Measurements from ENCODE around the gene HRH2. TPM values are rescaled to one million over a fixed set of nuclear protein-coding genes. Genes with fewer than 3 reads are reported as not detected.

The HRH2 gene
- polyA plus RNA-seq, 1 donor (not counting 4 experiments of a cell fraction or from before 2014, with no cell fraction given) = not detected

- FAIRE-seq (no peak), DNase-seq (ENCODE audit: low read depth, low spot score) (no peak)
- Histone ChIP-seq H2AFZ (ENCODE audit: control insufficient read depth, low read length) (no peak overlapping the region), H3K9ac (ENCODE audit: control insufficient read depth, extremely low read depth, insufficient read depth, low read length) (no peak overlapping the region), H3K36me3 (ENCODE audit: control insufficient read depth in 2 of 2, extremely low read depth in 1 of 2, insufficient read depth in 2 of 2, low read length in 2 of 2) (no peaks in the 10 kb centered on the region), H3K4me3 (ENCODE audit: control insufficient read depth in 2 of 3, extremely low read depth in 1 of 3, insufficient read depth in 2 of 3, low read depth in 1 of 3, low read length in 3 of 3) (no peak overlapping the region), H3K27ac (ENCODE audit: control insufficient read depth, insufficient read depth, low read length) (no peak overlapping the region), H3K4me2 (ENCODE audit: control insufficient read depth, extremely low read depth, insufficient read depth, low read depth, low read length) (no peak overlapping the region), H3K27me3 (ENCODE audit: control insufficient read depth, extremely low read depth, insufficient read depth, low read length) (no peaks in the 10 kb centered on the region), H3K9me3 (ENCODE audit: control insufficient read depth, low read depth, low read length) (no peaks in the 10 kb centered on the region), H4K20me1 (ENCODE audit: control insufficient read depth, extremely low read depth, insufficient read depth, low read length) (no peaks in the 10 kb centered on the region), H3K9me1 (ENCODE audit: control insufficient read depth, extremely low read depth, insufficient read depth, low read length) (no peaks in the 10 kb centered on the region), H3K4me1 (ENCODE audit: control insufficient read depth, extremely low read depth, insufficient read depth, low read length) (no peaks in the 10 kb centered on the region), H3K79me2 (ENCODE audit: control insufficient read depth, insufficient read depth, low read length) (no peaks in the 10 kb centered on the region)
- TF ChIP-seq CTCF (optimal IDR thresholded peaks at IDR 0.05 in 1 of 3, IDR thresholded peaks at IDR 0.05 in 1 of 3, conservative IDR thresholded peaks at IDR 0.05 in 1 of 3; ENCODE audit: extremely low read depth in 1 of 3, insufficient read depth in 2 of 3, low read length in 3 of 3) = no peak
- dilution Hi-C loops (cut with MboI; ENCODE audit: extremely low pct_ligation_motif_present, low sequenced_read_pairs) = no loop called here
Observed at GRCh38 chr5:175629793-175630192, 28.1 kb upstream of the HRH2 start.

- Histone ChIP-seq H3K4me2 (ENCODE audit: control insufficient read depth, extremely low read depth, insufficient read depth, low read depth, low read length) (no peak overlapping the region), H3K27ac (ENCODE audit: control insufficient read depth, insufficient read depth, low read length) (no peak overlapping the region), H3K9ac (ENCODE audit: control insufficient read depth, extremely low read depth, insufficient read depth, low read length) (no peak overlapping the region), H3K27me3 (ENCODE audit: control insufficient read depth, extremely low read depth, insufficient read depth, low read length) (no peaks in the 10 kb centered on the region), H3K4me3 (ENCODE audit: control insufficient read depth in 2 of 3, extremely low read depth in 1 of 3, insufficient read depth in 2 of 3, low read depth in 1 of 3, low read length in 3 of 3) (no peak overlapping the region), H3K4me1 (ENCODE audit: control insufficient read depth, extremely low read depth, insufficient read depth, low read length) (no peaks in the 10 kb centered on the region), H2AFZ (ENCODE audit: control insufficient read depth, low read length) (no peak overlapping the region), H3K36me3 (ENCODE audit: control insufficient read depth in 2 of 2, extremely low read depth in 1 of 2, insufficient read depth in 2 of 2, low read length in 2 of 2) (no peaks in the 10 kb centered on the region), H3K79me2 (ENCODE audit: control insufficient read depth, insufficient read depth, low read length) (no peaks in the 10 kb centered on the region), H3K9me3 (ENCODE audit: control insufficient read depth, low read depth, low read length) (no peaks in the 10 kb centered on the region), H3K9me1 (ENCODE audit: control insufficient read depth, extremely low read depth, insufficient read depth, low read length) (no peaks in the 10 kb centered on the region), H4K20me1 (ENCODE audit: control insufficient read depth, extremely low read depth, insufficient read depth, low read length) (no peaks in the 10 kb centered on the region)
- TF ChIP-seq EZH2 (IDR thresholded peaks at IDR 0.05; ENCODE audit: low read length) (no peak), CTCF (optimal IDR thresholded peaks at IDR 0.05 in 1 of 3, IDR thresholded peaks at IDR 0.05 in 1 of 3, conservative IDR thresholded peaks at IDR 0.05 in 1 of 3; ENCODE audit: extremely low read depth in 1 of 3, insufficient read depth in 2 of 3, low read length in 3 of 3) (no peak)
- dilution Hi-C loops (cut with MboI; ENCODE audit: extremely low pct_ligation_motif_present, low sequenced_read_pairs) = no loop called here
- DNase-seq (ENCODE audit: low read depth, low spot score) = no peak
- FAIRE-seq = no peak
Observed at GRCh38 chr5:175635854-175636584, 21.9 kb upstream of the HRH2 start.
